Measurements from ENCODE around the gene RAB11A.

Gene RAB11A

GRCh38 chr15:65836665-65837064 is 32.6 kb upstream of the RAB11A start:
- peaks cover 19% of the 10 kb centered on the region for H3K4me1 ChIP-seq (ENCODE audit: insufficient read depth, low read length)

DNA sequence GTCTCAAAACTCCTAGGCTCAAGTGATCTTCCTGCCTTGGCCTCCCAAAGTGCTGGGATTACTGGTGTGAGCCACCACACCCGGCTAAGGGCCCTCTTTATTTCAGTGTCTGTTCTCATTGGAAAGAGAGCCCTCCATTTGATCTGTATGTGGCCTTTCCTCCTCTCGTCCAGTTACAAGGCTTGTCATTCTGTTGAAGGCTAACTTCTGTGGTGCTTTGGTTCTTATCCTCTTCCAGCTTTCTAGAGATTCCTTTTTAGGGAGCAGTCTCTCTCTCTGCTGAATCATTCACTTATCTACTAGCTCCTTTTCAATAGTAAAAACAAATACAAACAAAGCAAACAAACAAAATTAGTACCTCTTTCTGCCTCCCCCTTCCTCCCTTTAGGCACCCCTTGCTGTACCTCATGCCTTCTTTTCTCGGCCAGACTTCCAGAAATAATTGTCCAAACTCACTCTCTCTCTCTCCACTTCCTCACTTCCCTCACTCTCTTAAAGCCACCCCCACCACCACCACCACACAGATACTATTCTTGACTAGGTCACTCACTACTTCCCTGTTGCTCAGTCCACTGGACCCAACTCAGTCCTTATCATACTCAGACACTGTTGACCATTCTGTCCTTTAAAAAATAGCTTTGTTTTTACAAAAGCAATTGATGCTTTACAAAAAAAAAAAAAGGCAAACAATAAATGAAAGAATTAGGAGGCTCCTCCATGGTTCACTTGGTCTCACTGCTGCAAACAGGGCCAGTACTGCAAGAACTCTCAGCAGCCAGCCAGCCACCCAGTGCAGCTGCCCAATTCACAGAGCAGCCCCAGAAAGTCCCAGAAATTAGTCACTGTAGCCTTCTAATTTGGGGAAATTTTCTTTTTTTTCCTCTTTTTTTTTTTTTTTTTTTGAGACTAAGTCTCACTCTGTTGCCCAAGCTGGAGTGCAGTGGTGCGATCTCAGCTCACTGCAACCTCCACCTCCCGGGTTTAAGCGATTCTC is 31.7 kb upstream of the RAB11A start:
- H3K36me3 ChIP-seq (ENCODE audit: insufficient read depth, low read length): no peaks in the 10 kb centered on the region
- H3K9me3 ChIP-seq (ENCODE audit: control insufficient read depth, insufficient read depth, low read length): no peaks in the 10 kb centered on the region
- H3K9ac ChIP-seq (ENCODE audit: low read depth, low read length): no peak overlapping the region
- peaks cover 16% of the 10 kb centered on the region for H3K4me1 ChIP-seq (ENCODE audit: insufficient read depth, low read length)

More at GRCh38 chr15:65836665-65837064, 32.6 kb upstream of the RAB11A start:
- Histone ChIP-seq H3K36me3 (ENCODE audit: insufficient read depth, low read length) (no peaks in the 10 kb centered on the region), H3K9ac (ENCODE audit: low read depth, low read length) (no peak overlapping the region), H3K9me3 (ENCODE audit: control insufficient read depth, insufficient read depth, low read length) (no peaks in the 10 kb centered on the region)

DNA sequence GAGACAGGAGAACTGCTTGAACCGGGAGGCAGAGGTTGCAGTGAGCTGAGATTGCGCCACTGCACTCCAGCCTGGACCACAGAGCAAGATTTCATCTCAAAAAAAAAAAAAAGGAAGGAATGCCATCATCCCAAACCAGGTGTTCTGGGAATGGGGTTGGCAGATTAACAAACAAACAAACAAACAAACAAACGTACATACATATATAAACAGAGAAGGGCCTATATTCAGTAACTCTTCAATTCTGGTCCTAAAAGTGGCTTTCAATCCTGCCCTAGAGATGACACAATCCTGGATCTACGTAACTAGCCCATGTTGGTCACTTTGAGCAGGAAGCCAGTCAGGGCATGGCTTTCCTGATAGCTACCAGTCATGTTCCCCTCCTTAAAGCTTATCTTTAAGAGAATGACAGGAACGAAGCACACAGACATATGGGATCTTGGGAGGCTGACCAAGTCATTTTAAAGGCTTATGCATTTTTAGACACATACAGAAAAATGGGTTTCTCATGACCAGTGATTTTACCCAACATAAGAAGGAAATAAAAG is 29.9 kb upstream of the RAB11A start:
- H3K9me3 ChIP-seq (ENCODE audit: control insufficient read depth, insufficient read depth, low read length): no peaks in the 10 kb centered on the region; the same call in 1 of the 2 replicates
- H3K36me3 ChIP-seq (ENCODE audit: insufficient read depth, low read length): no peaks in the 10 kb centered on the region
- H3K9ac ChIP-seq (ENCODE audit: low read depth, low read length): no peak overlapping the region
- H3K4me1 ChIP-seq (ENCODE audit: insufficient read depth, low read length): peaks cover 3% of the 10 kb centered on the region; the same call in 1 of the 2 replicates

GRCh38 chr15:65839985-65840384 is 29.3 kb upstream of the RAB11A start:
- Histone ChIP-seq H3K36me3 (ENCODE audit: insufficient read depth, low read length) (no peaks in the 10 kb centered on the region), H3K9ac (ENCODE audit: low read depth, low read length) (no peak overlapping the region), H3K4me1 (ENCODE audit: insufficient read depth, low read length) (peaks cover 3% of the 10 kb centered on the region; the same call in 1 of the 2 replicates), H3K9me3 (ENCODE audit: control insufficient read depth, insufficient read depth, low read length) (no peaks in the 10 kb centered on the region; the same call in 1 of the 2 replicates)

DNA sequence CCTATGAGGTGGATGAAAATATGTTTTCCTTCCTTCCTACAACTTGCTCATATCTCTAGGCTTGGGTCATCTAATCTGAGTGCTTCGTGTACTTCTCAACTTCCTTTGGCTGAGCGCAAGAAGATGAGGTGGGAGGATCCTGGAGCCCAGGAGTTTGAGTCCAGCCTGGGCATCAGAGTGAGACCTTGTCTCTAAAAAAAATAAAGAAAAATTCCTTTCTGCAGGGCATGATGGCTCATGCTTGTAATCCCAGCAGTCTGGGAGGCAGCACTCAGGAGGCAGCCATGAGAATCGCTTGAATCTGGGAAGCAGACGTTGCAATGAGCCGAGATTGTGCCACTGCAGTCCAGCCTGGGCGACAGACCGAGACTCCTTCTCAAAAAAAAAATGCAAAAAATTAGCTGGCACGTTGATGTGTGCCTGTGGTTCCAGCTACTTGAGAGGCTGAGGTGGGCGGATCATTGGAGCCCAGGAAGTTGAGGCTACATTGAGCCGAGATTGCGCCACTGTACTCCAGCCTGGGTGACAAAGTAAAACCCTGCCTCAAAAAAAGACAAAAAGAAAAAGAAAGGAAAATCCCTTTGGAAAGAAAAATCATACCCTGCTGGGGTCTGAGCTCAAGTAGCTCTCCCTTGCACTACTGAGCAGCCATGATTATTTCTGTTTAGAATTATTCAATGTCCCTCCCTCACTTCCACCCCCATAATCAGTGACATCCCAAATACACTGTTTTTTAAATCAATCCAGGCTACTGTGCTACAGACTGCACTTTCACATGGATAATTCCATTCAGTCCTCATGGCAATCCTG is 28.0 kb upstream of the RAB11A start:
- no peaks in the 10 kb centered on the region for H3K36me3 ChIP-seq (ENCODE audit: insufficient read depth, low read length)
- H3K9me3 ChIP-seq (ENCODE audit: control insufficient read depth, insufficient read depth, low read length): no peaks in the 10 kb centered on the region; the same call in 1 of the 2 replicates
- no peak overlapping the region; the same call in 1 of the 2 replicates for H3K9ac ChIP-seq (ENCODE audit: low read depth, low read length)
- peaks cover 3% of the 10 kb centered on the region; the same call in 1 of the 2 replicates for H3K4me1 ChIP-seq (ENCODE audit: insufficient read depth, low read length)

DNA sequence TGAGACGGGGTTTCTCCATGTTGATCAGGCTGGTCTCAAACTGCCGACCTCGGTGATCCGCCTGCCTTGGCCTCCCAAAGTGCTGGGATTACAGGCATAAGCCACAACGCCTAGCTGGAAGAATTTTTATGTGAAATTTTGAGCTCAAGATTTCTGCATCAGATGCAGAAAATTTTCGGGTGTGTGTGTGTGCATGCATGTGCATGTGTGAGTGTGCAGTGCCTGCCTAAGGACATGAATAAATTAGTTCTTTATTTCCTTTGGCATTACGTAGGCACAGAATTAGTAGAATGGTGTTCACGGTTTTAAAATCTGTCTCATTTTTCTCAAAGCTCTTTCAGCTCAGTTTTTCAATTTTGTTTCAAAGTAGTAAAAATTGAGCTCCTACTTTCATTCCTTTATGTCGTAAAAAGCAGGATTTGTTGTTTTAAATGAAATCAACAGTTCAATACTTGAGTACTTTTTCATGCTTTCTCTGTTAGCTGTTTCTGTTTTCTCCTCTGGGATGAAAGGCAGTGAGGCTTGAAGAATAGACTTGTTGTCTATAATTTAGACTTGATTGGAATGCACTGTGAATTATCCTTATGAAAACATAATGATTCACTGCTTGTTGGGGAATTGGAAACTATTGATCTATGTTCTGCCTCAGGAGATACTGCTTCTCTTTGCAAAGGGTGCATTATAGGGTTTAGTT is 23.3 kb upstream of the RAB11A start:
- no peaks in the 10 kb centered on the region; the same call in 1 of the 2 replicates for H3K9me3 ChIP-seq (ENCODE audit: control insufficient read depth, insufficient read depth, low read length)
- no peak overlapping the region for H3K9ac ChIP-seq (ENCODE audit: low read depth, low read length)
- peaks cover 3% of the 10 kb centered on the region; the same call in 1 of the 2 replicates for H3K4me1 ChIP-seq (ENCODE audit: insufficient read depth, low read length)
- no peaks in the 10 kb centered on the region for H3K36me3 ChIP-seq (ENCODE audit: insufficient read depth, low read length)

DNA sequence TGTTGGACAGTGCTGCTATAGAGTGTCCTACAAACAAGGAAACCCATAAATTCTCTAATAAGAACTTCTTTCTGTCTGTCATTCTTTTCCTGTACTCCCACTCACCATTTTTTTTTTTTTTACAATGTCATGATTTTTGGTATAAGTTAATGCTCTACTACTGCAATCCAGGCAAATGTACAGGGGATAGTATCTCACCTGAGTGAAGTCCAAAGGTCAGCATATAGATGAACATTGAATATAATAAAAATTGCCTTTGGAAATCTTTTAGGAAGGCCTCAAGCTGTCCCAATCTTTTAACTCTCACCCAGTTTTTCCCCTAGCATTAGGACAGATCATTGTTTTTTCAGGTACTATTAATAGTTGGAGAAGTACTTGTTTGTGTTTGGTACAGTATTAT is 21.3 kb upstream of the RAB11A start:
- Histone ChIP-seq H3K4me1 (ENCODE audit: insufficient read depth, low read length) (no peaks in the 10 kb centered on the region), H3K9ac (ENCODE audit: low read depth, low read length) (no peak overlapping the region), H3K9me3 (ENCODE audit: control insufficient read depth, insufficient read depth, low read length) (no peaks in the 10 kb centered on the region; the same call in 1 of the 2 replicates), H3K36me3 (ENCODE audit: insufficient read depth, low read length) (no peaks in the 10 kb centered on the region)

- Histone ChIP-seq H3K9ac (ENCODE audit: low read depth, low read length) (no peak overlapping the region), H3K4me1 (ENCODE audit: insufficient read depth, low read length) (no peaks in the 10 kb centered on the region), H3K36me3 (ENCODE audit: insufficient read depth, low read length) (no peaks in the 10 kb centered on the region), H3K9me3 (ENCODE audit: control insufficient read depth, insufficient read depth, low read length) (no peaks in the 10 kb centered on the region)
Measured at GRCh38 chr15:65851981-65852380, 17.3 kb upstream of the RAB11A start.

DNA sequence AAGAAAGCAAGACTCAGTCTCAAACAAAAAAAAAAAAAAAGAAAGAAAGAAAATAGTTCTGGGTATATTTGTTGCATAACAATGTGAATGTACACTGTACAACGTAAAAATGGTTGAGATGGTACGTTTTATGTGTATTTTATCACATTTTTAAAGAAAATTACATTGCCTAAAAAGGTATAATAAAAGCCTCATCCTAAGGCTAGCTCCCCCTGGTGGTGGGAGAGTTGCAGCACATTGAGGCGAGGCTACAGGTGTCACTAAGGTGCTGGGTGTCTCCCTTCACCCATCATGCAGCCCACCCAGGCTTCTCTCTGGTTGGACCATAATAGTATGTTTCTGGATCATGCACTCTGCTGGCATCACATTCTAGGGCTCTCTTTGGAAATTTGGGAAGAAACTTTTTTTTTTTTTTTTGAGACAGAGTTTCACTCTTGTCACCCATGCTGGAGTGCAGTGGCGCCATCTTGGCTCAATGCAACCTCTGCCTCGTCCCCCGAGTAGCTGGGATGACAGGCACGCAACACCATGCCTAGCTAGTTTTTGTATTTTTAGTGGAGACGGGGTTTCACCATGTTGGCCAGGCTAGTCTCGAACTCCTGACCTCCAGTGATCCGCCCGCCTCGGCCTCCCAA is 12.4 kb upstream of the RAB11A start:
- no peaks in the 10 kb centered on the region for H3K36me3 ChIP-seq (ENCODE audit: insufficient read depth, low read length)
- H3K9me3 ChIP-seq (ENCODE audit: control insufficient read depth, insufficient read depth, low read length): no peaks in the 10 kb centered on the region
- H3K4me1 ChIP-seq (ENCODE audit: insufficient read depth, low read length): no peaks in the 10 kb centered on the region
- H3K9ac ChIP-seq (ENCODE audit: low read depth, low read length): no peak overlapping the region

- Histone ChIP-seq H3K36me3 (ENCODE audit: insufficient read depth, low read length) (no peaks in the 10 kb centered on the region), H3K9me3 (ENCODE audit: control insufficient read depth, insufficient read depth, low read length) (no peaks in the 10 kb centered on the region), H3K9ac (ENCODE audit: low read depth, low read length) (no peak overlapping the region), H3K4me1 (ENCODE audit: insufficient read depth, low read length) (no peaks in the 10 kb centered on the region)
Measured at GRCh38 chr15:65857718-65858402, 11.4 kb upstream of the RAB11A start.

- no peaks in the 10 kb centered on the region for H3K9me3 ChIP-seq (ENCODE audit: control insufficient read depth, insufficient read depth, low read length)
- no peak overlapping the region for H3K9ac ChIP-seq (ENCODE audit: low read depth, low read length)
- peaks cover 3% of the 10 kb centered on the region; the same call in 1 of the 2 replicates for H3K4me1 ChIP-seq (ENCODE audit: insufficient read depth, low read length)
- no peaks in the 10 kb centered on the region for H3K36me3 ChIP-seq (ENCODE audit: insufficient read depth, low read length)
Measured at GRCh38 chr15:65862682-65863081, 6.6 kb upstream of the RAB11A start.

DNA sequence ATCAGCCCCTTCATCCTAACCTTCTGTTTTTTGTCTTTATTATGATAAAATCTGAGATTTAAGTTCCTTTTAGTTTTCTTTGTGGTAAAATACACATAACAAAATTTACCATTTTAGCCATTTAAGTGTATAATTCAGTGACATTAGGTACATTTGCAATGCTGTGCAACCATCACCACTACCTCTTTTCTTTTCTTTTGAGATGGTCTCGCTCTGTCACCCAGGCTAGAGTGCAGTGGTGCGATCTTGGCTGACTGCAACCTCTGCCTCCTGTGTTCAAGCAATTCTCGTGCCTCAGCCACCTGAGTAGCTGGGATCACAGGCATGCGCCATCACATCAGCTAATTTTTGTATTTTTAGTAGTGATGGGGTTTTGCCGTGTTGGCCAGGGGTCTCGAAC is 6.2 kb upstream of the RAB11A start:
- peaks cover 3% of the 10 kb centered on the region; the same call in 1 of the 2 replicates for H3K4me1 ChIP-seq (ENCODE audit: insufficient read depth, low read length)
- H3K9me3 ChIP-seq (ENCODE audit: control insufficient read depth, insufficient read depth, low read length): no peaks in the 10 kb centered on the region
- no peak overlapping the region for H3K9ac ChIP-seq (ENCODE audit: low read depth, low read length)
- H3K36me3 ChIP-seq (ENCODE audit: insufficient read depth, low read length): no peaks in the 10 kb centered on the region

DNA sequence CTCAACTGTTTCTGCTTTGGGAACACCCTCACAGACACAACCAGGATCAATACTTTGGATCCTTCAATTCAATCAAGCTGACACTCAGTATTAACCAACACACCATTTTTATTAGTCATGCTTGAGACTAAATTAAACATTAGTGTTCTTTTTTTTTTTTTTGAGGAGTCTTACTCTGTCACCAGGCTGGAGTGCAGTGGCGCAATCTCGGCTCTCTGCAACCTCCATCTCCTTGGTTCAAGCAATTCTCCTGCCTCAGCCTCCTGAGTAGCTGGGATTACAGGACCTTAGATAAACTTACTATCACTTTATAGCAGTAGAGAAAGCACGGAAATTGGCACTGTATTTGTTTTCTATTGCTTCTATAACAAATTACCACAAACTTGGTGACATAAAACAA is 2.0 kb upstream of the RAB11A start:
- Histone ChIP-seq H3K4me1 (ENCODE audit: insufficient read depth, low read length) (peaks cover 15% of the 10 kb centered on the region), H3K9ac (ENCODE audit: low read depth, low read length) (no peak overlapping the region), H3K9me3 (ENCODE audit: control insufficient read depth, insufficient read depth, low read length) (no peaks in the 10 kb centered on the region), H3K36me3 (ENCODE audit: insufficient read depth, low read length) (no peaks in the 10 kb centered on the region)
